NCI-H526 (cell line): ENCODE results near the gene KIAA0040.

ENCODE experiments used
- DNase-seq, 2 experiments: peaks; one replicate each; lab custom pipeline; 2025; lab: John Stamatoyannopoulos, UW

KIAA0040 gene

GRCh38 chr1:175171036-175171913 is 21.3 kb downstream of the KIAA0040 start:
- no peak for DNase-seq

GRCh38 chr1:175169286-175170018 is 23.1 kb downstream of the KIAA0040 start:
- no peak for DNase-seq

GRCh38 chr1:175168782-175169181 is 23.8 kb downstream of the KIAA0040 start:
- DNase-seq, result no peak

GRCh38 chr1:175167861-175168260 is 24.7 kb downstream of the KIAA0040 start:
- no peak for DNase-seq

DNA sequence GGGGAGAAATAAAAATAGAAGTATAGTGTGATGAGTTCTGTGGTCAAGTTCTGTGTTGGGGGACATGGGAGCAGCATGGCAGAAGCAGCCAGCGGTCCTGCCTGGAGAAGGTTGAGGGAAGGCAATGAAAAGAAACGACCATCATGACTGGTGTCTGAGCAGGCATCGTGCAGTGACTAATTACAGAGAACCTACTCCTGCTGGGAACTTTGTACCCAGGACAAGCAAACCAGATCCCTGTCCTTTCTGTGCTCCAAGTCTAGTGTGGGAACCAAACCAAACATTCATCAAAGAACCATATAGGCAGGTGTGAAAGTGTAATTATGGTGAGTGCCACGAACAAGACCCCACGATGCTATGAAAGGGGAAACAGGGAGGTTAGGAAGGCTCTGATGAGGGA is 25.8 kb downstream of the KIAA0040 start:
- DNase-seq, result no peak

DNA sequence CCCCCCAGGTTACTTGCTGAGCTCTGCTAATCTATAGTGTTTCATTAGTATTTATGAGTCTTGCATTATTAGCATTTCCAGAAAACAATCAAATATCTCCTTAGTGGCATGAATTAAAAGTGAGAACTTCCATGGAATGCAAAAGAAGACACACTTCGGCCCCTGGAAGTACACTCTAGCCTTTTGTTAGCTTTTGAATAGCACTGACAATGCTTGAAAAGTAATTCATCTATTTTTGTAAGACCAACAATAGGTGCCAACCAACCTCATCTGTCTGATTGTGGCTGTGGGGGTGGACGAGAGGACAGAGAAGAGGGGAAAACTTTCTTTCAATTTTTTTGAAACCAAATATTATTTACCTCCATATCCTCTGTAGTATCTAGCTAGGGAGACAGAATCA is 27.8 kb downstream of the KIAA0040 start:
- no peak for DNase-seq

DNA sequence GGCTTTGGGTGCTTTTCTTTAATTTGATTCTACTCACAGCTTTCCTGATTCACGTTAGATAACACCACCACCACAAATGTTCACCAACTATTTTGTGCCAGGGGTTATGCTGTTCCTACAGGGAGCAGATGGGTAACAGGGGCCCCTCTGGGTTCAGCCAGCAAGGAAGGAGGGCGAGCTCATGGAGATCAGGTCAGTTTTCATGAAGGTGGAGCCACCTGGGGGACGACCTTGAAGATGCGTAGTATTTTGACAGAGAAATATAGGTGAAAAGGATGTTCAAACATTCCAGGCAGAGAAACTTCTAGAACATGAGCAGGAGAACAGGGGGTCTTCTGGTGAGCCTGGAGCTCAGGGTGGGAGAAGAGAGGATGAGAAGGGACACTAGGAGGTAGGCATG is 28.9 kb downstream of the KIAA0040 start:
- DNase-seq, result no peak

- no peak for DNase-seq
Measured at GRCh38 chr1:175162955-175163354, 29.6 kb downstream of the KIAA0040 start.

DNA sequence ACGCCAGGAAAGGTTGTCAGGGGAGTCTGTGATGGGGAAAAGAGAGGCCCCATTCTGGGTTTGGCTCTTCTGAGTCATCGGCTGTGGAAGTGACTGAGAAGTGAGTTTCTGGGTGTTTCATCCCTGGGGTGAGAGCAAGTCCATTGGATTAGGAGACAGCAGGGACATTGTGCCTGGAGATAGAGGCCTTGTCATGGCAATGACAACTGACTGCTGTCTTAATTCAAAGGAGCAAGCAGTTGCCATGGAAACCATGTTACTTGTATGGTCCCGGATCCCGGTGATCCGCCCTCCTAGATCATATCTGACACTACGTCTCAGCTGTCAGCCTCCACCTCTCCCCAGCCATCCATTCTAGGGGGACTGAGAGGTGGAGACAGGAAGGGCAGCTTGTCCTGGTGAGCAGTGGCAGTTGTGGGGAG is 34.4 kb downstream of the KIAA0040 start:
- no peak for DNase-seq

DNA sequence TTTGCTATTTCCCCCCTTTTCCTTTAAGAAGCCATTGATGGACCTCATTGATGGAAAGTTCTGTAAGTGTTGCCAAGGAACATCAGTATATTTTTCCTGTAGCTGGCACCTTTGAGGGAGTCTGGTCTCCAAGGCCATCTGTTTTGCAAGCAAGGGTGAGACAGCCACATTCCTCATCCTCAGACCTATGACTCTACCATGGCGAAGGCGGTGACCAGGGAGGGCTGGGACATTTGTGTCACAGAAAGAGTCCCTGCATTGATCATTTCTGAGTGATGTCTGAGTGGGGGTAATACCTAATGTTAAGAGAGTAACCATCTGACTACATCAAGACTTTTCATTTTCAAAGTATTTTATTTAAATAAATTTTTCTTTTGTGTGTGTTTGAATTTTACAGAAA is 35.4 kb downstream of the KIAA0040 start:
- DNase-seq, result no peak

GRCh38 chr1:175155936-175156335 is 36.6 kb downstream of the KIAA0040 start:
- no peak for DNase-seq

- no peak for DNase-seq
Measured at GRCh38 chr1:175155473-175155856, 37.1 kb downstream of the KIAA0040 start.

DNA sequence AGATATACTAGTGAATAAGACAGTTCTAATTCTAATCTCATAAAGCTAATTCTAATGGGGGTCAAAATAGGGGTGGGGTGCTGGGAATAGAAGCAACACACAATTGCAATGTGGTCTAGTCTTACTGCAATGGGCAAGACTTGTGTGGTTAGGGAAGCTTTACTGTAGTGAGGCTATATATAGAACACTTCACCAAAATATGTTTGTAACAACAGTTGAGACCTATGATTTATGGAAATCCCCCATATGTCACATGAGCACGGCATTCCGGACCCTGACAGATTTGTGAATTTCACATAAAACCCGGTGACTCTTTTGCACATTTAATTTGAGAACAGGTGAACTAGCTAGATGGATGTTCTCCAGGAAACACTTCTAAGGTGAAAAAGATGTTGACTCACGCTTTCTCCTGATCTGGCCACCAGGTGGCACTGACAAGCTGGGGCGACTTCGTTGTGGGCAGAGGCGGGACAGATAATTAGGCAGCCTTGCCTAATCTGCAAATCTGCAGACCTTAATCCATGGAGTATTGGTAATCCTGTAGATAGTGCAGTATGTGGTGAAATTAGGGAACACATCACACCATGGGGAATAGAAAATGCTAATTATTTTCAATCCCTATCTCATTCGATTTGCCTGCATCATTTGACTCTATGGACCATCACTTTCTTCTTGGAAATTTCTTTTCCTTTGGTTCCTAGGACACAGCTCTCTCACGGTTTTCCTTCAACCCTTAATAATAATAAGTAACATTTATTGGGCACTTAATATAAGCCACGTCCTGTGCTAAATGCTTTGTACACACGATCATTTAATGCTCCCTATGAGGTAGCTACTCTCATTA is 37.7 kb downstream of the KIAA0040 start:
- DNase-seq, result peak; percentile 76 to 88

GRCh38 chr1:175152006-175152652 is 40.4 kb downstream of the KIAA0040 start:
- peak; percentile 69 to 86 for DNase-seq

- peak in 1 of 2 experiments; percentile 46 for DNase-seq
Measured at GRCh38 chr1:175150596-175151319, 41.8 kb downstream of the KIAA0040 start.

GRCh38 chr1:175148068-175148467 is 44.5 kb downstream of the KIAA0040 start:
- DNase-seq, result peak; percentile 76 to 82

DNA sequence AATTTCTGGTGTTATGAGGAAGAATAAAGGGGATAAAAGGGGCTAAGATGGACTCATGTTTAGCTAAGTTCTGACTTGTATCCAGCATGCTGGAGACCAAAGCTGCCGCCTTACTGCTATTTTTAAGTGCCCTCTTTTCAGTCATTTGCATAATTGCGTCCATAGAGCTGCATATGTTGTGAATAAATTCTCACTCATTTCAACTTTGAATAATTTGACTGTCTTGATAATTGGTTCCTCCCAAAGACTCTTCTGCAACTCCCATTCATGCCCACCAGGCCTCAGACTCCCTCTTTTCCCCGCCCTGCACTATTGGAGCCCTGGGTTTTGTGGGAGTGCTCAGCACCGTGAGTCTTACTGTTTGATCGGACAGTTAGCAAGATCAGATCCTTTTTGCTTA is 45.0 kb downstream of the KIAA0040 start:
- peak; percentile 84 to 90 for DNase-seq

- DNase-seq, result peak; percentile 86 to 96
Measured at GRCh38 chr1:175146529-175147213, 45.9 kb downstream of the KIAA0040 start.

GRCh38 chr1:175145899-175146528 is 46.6 kb downstream of the KIAA0040 start:
- no peak for DNase-seq

GRCh38 chr1:175138579-175138978 is 54.0 kb downstream of the KIAA0040 start:
- no peak for DNase-seq
